SK-N-MC (cell line): ENCODE data around the gene GPATCH8.

ENCODE experiments used
- EZH2 ChIP-seq: fragments of 200-600 bp; sonication (generic); IDR thresholded peaks from one replicate; pipeline ENCODE4 v1.6.1; 2017; ENCODE audit warnings: antibody characterized with exemption
- FOXP2 ChIP-seq: optimal IDR thresholded peaks from 2 replicates; pipeline ENCODE3; 2011; ENCODE audit warnings: mild to moderate bottlenecking, moderate library complexity; ENCODE audit not compliant: insufficient read depth; ENCODE audit errors: extremely low read length, control extremely low read depth
- POLR2AphosphoS5 ChIP-seq: IDR thresholded peaks from 2 replicates; pipeline ENCODE4 v1.6.1; 2012; ENCODE audit warnings: mild to moderate bottlenecking, low read depth, low read length, borderline replicate concordance

GRCh38 chr17:44362949-44363612 is 140.1 kb downstream of the GPATCH8 start:
- TF ChIP-seq EZH2, result no peak
- TF ChIP-seq POLR2AphosphoS5, result no peak
- TF ChIP-seq FOXP2, result no peak
